NCI-H345 (cell line): ENCODE measurements around the gene NOL4L.

ENCODE experiments used
- DNase-seq: peaks from one replicate; lab custom pipeline; 2025; lab: John Stamatoyannopoulos, UW

Gene NOL4L

DNA sequence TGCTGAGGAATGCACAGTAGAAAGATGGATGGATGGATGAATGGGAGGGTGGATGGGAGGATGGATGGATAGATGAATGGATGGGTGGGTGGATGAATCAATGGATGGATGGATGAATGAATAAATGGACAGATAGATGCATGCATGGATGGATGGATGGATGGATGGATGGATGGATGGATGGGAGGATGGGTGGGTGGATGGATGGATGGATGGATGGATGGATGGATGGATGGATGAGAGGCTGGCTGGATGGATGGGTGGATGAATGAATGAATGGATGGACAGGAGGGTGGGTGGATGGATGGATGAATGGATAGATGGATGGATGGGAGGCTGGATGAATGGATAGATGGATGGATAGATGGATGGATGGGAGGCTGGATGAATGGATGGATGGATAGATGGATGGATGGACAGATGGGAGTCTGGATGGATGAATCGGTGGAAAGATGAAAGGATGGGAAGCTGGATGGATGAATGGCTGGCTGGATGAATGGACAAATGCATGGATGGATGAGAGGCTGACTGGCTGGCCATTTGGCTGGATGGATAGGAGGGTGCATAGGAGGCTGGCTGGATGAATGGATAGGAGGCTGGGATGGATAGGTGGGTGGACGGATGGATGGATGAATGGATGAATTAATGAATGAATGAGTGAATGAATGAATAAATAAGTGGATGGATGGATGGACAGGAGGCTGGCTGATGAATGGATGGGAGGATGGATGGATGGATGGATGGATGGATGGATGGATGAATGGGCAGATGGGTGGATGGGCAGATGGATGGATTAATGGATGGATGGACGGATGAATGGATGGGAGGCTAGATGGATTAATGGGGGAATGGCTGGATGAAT, 28.3 kb upstream of the NOL4L start:
- no peak for DNase-seq

DNA sequence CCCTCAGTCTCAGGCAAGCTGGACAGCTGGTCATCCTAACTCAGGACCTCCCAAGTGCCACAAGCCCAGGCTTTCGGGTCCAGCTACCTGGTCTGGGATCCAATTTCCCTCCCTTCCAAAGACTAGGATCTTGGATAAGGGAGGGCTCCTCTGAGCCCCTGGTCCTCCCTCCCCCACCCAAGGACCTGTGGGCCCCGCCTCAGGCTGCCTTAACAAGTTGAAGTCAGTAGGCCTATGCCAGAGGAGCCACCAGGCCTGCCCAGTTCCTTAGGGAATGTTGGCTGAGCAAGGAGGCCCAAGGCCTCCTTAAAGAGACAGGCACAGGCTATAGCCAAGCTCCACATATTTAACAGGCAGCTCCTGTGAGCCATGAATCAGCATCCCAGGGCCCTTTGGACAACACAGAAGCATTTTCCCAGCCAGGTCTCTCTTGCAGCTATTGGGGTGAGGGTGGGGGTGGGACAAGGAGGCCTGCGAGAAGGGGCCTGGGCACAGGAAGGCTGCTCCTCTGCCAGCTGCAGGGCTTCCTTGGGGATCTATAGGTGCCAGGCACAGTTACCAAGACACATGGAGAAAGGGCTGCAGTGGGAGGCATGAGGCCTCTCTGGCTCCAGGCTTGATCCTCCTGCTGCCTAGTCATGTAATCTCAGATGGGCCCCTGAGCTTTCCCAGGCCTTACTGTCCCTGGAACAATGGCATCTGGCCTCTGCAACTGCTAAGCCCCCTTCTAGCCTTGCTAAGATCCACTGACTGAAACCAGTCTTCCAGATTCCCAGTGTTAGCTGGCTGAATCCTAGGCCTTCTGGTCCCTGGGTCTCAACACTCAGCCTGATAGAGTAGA, 27.4 kb upstream of the NOL4L start:
- no peak for DNase-seq

DNA sequence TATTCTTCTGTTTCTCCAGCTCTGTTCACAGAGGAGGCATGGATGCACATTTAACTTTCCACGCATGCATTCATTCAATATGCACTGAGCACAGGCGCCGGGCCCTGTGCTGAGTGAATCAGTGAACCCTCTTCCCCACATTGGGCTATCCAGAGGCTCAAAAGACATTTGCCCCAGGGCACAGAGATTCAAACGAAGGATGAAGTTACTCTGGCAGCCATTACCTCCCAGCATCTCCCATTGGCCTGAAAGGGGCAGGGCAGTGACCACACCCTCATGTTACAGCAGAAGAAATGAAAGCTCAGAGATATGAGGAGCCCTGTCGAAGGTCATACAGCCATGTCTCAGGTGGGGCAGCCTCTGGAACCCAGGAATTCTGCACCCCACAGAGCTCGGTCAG, 26.7 kb upstream of the NOL4L start:
- no peak for DNase-seq

DNA sequence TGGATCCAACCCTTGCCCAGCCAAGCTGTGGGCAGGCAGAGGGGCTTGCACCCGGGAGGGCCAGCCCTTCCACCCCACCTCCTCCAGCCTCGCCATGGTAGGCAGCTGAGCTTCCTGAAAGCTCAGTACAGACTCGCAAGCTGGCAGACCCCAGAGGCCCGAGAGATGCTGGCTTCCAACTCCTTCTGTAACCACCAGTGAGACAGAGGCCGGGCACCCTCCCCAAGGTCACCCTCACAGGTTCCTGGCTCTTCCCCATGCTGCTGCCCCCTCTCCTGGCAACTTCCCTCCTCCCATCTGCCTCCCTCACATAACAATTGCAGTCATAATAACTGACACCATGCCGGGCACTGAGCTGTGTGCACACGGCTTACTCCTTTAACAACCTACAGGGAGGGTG, 26.2 kb upstream of the NOL4L start:
- peak; percentile 25 for DNase-seq

DNA sequence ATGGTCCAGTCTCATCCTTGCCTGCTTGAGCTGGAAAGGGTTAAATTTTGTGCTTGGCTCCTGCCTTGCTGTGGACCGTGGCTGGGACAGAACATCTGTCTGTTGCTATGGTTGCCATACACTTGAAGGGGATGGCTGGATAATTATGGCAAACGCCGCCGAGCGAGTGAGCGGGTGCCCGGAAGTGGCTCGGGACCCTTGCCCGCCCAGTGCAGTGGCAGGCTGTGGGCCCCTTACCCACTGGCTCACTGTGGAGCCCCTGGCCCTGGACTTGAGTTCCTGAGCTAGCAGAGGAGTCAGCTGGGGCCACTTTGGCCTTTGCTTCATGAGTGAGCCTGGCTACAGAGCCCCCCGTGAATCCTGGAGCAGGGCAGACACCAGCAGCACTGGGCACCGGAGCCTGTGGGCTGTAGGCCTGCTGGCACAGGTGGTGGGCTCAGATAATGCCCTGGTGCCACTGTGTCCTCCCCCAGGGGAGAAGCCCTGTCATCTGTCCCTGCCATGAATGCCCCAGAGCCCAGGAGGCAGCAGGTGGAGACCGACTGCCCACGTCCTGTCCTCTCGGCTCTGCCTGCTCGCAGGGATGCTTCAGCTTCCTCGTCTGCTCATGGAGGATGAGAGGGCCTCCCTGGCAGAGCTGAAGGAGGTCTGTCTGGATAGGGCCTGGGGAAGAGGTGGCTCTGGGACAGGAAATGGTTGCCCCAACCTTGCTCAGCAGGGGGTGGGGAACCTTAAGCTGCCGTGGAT, 25.5 kb upstream of the NOL4L start:
- peak; percentile 68 for DNase-seq

DNA sequence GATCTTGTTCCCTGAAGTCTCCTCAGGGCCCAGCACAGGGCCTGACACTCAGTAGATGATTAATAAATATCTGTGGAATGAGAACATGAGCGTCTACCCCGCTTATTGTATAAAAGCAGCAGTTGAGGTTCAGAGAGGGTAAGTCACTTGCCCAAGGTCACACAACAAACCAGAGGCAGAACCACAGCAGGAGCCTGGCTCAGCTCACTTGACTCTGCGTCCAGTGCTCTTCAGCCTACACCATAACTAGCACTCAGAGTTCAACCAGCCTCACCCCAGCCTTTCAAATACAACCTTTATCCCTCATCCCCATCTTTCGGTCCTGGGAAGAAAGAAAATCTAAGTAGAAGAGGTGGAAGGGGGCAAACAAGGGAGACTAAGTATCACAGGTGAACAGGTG, 24.9 kb upstream of the NOL4L start:
- no peak for DNase-seq

DNA sequence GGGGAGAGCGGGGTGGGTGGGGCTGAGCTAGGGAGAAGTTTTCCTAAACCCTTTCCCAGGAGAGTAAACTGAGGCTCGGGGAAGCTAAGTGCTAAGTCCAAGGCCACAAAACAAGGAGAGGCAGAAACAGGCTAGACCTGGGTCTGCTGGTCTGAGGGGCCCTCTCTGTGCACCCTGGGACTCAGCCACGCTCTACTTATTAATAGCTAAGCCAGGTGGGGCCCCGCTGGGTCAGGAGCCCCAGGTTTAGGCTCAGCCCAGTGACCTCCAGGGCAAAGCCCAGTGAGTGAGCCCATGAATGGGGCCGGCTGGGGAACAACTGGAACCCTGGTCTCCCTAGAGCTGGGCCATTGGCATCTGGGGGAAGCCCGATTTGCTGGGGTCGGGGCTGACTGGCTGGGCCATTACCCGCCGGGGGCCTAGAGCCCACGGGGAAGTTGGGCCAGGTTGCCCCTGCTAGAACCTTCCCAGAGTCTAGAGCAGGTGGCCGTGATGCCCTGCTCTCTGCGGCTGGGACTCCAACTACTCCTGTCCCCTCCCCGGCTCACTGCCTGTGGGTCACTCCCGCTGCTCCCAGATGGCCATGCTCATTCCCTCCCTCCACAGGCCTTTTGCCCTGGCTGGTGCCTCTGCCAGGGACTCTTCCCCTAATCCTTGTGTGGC, 24.1 kb upstream of the NOL4L start:
- no peak for DNase-seq

DNA sequence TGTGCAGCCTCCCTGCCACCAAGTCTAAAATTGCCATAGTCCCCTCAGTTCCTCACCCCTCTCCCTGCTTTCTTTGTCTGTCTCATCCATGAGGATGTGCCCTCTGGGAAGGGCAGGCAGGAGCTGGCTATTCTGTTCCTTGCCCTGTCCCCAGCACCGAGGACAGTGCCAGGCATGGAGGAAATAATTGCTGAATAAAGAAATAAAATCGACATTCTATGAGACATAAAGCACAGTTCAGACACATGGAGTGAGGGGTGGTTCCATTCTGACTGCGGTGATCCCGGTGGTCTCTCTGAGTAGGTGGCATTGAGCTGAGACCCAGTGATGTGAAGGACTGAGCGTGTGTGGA, 23.5 kb upstream of the NOL4L start:
- no peak for DNase-seq

DNA sequence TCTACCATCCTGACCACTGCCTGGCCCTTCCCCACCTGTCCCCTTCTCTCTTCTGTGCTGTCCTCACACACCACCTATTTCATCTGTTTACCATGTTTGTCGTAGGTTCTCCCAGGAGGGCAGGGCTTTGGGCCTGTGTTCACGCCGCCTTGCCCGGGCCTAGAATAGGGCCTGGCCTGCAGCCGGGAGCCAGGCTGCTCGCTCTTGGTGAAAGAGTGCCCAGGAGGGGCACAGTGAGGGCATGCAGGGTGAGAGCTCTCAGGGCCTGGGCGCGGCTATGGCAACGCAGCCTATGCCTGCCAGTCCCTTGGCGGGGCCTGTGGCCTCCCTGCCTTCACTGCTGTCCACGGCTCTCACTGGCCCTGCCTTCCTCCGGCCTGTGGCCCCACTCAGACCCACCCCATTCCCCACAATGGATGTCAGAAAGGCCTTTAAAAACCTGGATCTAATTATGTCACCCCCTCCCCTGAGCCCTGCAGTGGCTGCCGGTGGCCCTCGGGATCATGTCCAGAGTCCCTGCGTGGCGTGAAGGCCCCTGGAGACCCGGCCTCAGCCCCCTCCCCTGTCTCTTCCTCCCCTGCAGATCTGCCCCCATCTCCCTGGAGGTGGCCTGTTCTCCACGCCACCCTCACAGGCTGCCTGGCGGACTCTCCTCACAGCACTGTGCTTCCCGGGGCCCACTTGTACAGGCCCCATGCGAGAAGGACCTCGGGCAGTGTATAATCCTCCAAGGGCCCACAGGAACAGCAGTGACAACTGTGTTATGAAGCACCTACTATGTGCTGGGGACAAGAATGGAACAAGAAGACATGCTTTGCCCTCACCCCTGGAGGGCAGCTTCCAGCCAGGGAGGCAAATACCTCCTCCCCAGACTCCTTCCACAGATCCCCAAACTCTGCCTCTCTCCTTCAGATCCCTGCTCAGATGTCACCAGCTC, 22.9 kb upstream of the NOL4L start:
- DNase-seq = no peak

DNA sequence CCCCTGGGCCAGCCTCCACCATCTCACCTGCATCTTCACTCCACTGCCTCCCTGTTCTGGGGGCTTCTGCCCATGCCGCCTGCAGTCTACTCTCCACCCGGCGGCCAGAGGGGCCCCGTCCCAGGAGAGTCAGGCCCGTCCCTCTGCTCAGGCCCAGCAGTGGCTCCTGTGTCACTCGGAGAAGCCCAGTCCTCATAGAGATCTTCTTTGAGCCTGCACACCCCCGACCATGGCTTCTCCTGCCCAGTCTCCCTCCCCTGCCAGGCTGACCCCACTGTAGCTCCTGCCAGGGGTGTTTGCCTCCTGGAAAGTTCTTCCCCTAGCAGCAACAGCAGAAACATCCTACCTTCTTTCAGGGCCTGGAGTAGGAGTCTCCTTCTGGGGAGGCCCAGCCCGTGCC, 22.2 kb upstream of the NOL4L start:
- DNase-seq = no peak

DNA sequence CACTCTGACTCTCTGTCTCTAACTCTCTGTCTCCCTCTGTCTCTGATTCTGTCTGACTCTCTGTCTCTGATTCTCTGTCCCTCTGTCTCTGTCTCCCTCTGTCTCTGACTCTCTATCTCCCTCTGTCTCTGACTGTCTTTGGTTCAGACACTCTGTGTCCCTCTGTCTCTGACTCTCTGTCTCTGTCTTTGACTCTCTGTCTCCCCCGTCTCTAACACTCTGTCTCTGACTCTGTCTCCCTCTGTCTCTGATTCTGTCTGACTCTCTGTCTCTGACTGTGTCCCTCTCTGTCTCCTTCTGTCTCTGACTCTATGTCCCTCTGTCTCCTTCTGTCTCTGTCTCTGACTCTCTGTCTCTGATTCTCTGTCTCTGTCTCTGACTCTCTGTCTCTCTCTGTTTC, 21.7 kb upstream of the NOL4L start:
- no peak for DNase-seq

DNA sequence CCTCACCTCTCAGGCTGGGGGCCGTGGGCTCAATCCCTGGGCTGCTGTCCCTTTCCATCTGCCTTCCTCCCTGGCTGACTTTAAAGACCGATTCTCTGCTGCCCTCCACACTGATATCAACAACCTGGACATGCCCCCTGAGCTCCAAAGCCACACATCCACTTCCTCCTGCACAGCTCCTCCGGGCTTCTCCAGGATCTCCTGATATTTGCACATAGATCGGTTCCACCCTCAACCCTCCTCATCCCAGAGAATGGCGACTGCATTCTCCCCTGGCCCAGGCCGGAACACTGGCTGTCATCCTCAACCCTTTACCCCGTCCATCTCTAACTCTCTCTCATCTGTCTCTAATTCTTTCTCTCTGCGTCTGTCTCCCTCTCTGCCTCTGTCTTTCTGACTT, 21.0 kb upstream of the NOL4L start:
- no peak for DNase-seq

DNA sequence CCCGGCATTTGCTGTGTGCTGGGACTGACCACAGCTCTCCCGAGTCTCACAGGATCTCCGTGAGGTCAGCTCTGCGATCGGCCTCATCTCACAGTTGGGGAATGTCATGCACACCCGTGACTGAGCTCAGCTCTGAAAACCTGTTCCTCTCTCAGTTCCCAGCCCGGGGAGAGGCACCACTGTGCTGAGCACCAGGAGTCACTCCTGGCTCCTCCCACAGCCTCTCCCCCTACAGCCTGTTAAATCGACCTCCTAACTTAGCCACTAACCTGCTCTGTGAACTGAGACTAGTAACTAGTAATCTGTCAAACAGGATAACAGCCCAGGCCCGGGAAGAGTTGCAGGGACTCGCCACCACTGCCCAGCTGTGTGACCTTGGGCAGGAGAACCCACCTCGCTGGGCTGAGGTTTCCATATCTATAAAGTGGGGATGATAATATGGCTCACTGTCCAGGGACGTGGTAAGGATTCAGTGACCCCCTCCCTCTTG, 20.1 kb upstream of the NOL4L start:
- DNase-seq = no peak

DNA sequence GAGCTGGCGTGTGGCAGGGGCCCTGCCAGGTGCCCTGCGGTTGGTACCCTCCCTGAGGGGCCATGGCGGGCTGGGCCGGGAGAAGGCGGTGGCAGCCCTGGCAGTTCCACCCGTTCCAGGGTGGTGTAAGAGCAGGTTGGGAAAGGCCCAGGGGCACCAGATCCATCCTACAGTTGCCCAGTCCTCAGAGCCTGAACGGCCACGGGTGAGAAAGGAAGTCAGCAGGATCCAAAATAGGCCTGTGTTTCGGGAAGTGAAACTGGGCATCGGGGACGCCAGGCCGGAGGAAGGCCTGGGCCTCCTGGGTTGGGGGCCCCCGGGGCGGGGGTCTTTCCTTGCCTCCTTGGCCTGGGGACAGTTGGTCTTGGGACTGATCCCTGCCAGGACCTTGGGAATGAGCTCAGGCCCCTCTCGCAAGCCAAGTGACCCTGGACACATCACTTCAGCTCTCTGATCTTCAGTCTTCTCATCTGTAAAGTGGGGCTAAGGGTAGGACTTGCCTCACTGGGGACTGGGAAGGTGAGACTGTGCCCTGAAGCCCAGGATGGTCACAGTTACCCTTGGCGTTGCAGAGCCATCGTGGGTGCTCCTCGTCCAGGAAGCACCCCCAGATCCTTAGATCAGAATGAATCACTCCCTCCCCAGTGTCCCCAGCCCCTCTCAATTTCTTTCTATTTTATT, 18.1 kb upstream of the NOL4L start:
- DNase-seq = no peak

DNA sequence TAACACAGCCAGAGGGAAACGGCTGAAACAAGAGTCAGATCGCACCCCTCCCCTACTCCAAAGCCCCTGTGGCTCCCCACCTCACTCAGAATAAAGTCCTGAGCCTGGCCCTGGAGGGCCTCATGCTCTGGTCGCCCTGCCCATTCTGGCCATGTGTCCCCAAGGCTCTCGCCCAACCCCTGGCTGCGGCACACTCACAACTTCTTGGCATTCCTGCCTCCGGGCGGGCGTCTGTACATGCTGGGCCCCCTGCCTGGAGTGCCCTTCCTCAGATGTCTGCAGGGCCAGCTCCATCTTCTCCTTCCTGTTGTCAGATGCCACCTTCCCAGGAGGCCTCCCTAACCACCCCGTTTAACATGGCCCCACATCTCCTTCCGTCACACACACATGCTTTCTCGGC, 17.1 kb upstream of the NOL4L start:
- DNase-seq = no peak

DNA sequence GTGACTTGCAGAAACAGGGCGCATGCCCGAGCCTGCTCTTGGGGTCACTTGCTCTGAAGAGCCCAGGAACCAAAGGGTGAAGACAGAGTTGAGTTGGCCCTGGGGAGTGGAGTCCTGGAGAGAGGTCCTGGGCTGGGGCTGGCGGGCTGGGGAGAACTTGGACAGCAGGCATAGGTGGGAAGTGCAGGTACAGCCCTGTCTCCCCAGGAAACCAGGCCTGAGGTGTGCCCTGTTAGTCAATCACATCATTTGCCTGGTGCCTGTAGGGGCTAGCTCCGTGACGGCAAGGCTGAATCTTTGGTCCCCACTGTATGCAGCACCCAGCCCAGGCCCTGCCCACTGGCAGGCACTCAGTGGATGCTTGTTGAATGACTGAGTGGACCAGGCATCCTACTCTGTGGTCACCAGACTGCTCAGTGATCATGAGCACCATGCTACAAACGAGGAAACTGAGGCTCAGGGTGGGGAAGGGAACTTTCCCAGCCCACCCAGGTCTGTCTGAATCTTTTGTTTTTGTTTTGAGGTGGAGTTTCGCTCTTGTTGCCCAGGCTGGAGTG, 15.6 kb upstream of the NOL4L start:
- DNase-seq = no peak

DNA sequence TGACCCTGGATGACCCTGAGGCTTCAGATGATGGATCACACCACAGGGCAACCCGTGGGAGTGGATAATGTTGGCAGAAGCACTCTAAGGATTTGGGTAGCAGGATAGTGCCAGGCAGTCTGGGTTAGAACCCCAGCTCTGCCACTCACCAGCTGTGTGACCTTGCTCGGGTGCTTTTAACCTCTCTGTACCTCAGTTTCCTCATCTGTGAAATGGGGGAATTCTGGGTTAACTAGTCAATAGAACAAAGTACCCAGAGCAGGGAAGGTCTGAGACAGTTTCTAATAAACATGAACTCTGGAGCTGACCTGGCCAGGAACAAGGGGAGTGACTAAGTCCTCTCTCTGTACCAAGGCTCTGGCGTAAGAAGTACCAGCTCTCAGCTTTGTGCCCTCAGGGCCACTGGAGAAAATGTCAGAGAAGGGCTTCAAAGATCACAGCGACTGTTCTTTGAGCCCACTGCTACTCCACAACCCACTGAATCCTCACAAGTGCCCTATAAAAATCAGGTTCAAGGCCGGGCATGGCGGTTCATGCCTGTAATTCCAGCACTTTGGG, 14.7 kb upstream of the NOL4L start:
- DNase-seq = no peak

DNA sequence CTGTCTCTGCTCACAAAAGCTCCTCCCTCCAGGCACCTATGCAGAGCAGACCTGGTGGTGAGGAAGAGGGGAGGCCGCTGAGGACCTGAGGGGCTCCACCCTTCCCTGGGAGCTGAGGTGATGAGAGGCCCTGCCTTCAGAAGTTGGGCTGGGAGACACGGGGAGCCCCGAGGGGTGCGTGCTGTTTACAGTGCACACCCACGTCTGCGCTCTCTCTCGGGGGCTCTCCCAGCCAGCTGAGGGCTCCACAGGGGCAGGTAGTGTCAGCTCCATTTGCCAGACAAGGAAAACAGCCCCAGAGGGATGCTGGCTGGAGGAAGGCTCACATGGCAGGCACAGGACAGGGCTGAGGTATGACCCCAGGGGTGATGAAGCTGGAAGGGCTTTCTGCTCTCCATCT, 13.5 kb upstream of the NOL4L start:
- no peak for DNase-seq

DNA sequence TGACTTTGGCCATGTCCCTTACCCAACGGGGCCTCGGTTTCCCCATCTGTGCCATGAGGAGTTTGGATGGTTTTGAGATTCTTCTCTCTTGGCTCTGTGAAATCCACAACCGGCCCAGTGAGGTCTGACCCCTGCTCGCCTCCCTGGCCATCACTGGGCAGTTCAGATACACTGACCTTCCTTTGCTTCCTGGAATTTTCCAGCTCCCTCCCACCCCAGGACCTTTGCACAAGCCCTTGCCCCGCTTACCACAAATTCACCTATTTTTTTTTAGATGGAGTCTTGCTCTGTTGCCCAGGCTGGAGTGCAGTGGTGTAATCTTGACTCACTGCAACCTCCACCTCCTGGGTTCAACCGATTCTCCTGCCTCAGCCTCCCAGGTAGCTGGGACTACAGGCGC, 12.6 kb upstream of the NOL4L start:
- no peak for DNase-seq
